ENCODE data around the gene MOCS1.

MOCS1 gene

GRCh38 chr6:39902786-39903465, 31.3 kb downstream of the MOCS1 start:
- DNase-seq (ENCODE audit: low spot score): no peak

DNA sequence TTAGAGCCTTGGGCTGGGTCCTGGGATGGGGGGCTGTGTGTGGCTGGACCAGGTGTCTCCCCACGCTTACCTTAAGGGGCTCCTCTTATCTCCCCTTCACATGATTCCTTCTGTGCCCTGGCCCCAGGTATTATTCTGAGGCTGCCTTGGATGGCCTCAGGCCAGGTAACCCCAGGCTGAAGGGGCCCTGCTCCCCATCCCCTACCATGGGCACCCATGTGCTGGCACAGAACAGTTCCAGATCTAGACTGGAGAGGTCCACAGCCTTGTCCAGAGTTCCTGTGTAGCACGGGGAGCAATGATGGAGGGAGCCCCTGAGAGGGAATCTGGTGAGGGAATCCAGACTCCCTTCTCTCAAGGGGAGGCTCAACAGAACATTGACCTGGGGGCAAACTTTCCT, 32.1 kb downstream of the MOCS1 start:
- DNase-seq (ENCODE audit: low spot score): no peak

- no peak for DNase-seq (ENCODE audit: low spot score)
Observed at GRCh38 chr6:39901670-39902069, 32.6 kb downstream of the MOCS1 start.

- no peak for DNase-seq (ENCODE audit: low spot score)
Observed at GRCh38 chr6:39901116-39901655, 33.1 kb downstream of the MOCS1 start.

DNA sequence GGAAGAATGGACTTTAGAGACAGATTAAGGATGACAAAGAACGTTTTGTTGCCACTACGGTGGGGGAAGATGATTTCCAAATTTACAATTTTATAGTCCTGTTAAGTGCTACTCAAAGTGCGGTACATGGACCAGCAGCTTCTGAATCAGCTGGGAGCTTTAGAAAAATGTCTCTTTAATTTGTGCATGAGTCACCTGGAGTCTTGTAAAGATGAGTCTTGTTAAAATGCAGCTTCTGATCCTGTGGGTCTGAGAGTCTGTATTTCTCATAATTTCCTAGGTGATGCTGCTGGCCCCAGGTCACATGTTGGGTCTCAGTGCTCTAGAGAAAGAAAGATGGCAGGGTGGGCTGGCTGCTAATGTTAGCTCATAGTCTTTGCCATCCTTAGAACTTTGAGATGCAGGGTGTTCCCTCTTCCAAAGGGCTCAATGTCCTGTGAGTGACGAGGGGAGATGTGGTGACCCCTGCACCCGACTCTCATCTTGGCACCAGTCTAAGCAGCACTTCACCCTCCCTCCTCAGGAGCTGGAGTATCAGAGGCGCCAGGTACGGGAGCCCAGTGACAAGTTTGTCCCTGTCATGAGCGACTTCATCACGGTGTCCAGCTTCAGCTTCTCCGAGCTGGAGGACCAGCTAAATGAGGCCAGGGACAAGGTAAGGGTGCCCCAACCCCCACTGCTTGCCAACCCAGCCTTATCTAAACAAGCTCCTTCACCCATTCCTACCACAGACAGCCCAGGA, 34.5 kb downstream of the MOCS1 start:
- DNase-seq (ENCODE audit: low spot score): no peak

DNA sequence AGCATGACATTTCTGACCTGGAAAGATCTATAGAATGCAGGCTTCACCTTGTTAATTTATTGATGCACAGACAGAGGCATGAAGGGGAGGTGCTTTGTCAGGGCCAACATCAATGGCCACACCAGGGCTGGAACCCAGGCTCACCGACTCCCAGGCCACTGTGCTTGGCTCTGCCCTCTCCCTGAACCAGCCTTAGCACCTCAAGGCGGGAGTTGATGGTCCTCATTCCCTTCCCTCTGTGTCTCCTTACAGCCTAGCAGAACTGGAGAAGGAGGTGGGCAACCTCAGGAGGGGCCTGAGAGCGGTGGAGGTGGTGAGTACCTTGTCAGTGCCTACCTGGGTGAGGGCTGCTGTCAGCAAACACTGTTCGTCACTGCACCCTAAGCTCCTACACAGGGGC, 35.6 kb downstream of the MOCS1 start:
- DNase-seq (ENCODE audit: low spot score): no peak

DNA sequence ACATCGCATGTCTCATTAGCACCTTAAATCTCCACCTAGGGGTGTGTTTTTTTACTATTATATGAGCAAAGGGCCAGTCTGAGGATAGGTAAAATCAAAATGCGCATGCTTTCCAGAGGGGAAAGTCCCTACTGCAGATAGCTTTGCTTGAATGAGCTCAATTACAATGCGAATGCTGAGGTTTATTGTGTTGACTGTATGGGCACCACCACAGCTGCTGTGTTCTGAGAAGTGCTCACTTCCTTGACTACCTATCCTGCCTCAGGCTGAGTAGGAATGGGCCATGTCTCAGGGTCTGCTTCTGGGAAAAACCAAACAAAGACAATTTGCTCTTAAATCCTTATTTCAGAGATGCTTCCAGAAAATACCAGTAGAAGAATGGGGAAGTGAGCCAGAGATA, 36.6 kb downstream of the MOCS1 start:
- DNase-seq (ENCODE audit: low spot score): no peak

DNA sequence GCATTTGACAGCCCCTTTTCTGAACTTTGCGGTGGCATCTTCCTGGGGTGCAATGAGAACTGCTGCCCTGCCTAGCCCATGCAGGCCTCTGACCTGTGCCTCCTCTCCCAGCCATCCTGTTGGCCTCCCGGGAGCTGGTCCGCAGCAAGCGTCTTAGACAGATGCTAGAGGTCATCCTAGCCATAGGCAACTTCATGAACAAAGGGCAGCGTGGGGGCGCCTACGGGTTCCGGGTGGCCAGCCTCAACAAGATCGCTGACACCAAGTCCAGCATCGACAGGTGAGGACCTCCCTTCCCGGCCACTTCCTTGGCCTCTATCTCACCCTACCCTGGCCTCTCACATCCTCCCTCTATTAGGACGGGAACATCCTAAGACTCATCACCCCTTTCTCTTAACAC, 37.6 kb downstream of the MOCS1 start:
- no peak for DNase-seq (ENCODE audit: low spot score)

DNA sequence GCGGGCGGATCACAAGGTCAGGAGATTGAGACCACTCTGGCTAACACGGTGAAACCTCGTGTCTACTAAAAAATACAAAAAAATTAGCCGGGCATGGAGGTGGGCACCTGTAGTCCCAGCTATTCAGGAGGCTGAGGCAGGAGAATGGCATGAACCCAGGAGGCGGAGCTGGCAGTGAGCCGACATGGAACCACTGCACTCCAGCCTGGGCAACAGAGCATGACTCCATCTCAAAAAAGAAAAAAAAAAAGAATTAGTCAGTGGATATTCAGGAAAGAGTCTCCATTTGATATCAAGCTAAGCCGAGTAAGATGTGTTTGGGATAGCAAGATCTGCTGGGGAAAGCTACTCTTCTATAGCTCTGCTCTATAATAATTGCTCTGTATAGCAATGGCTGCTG, 41.0 kb downstream of the MOCS1 start:
- DNase-seq (ENCODE audit: low spot score): no peak

- DNase-seq (ENCODE audit: low spot score): no peak
Observed at GRCh38 chr6:39892490-39893129, 41.7 kb downstream of the MOCS1 start.

GRCh38 chr6:39891976-39892375, 42.3 kb downstream of the MOCS1 start:
- DNase-seq (ENCODE audit: low spot score): no peak

DNA sequence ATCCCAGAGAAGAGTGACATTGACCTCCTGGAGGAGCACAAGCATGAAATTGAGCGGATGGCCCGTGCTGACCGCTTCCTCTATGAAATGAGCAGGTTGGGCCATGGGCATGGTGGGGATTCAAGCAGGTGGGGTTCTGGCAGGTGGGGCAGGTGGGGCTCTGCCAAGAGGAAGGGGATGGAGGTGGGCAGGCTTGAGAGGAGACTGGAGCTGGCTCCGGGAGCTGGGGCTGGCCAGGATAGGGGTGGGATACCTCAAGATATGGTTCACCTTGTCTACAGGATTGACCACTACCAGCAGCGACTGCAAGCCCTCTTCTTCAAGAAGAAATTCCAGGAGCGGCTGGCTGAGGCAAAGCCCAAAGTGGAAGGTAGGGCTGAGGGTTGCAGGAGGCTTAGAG, 42.9 kb downstream of the MOCS1 start:
- no peak for DNase-seq (ENCODE audit: low spot score)

DNA sequence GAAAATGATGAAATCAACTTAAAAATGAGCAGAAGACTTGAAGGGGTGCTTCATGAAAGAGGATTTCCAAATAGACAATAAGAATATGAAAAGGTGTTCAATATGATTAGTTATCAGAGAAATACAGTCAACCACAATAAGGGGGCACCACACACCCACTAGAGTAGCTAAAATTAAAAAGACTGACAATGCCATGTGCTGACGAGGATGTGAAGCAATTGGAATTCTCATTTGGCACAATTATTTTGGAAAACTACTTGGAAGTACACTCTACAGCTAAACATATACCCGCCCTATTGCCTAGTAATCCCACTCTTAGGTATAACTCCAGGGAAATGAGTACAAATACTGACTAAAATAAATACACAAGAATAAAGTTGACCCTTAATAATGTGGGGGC, 45.0 kb downstream of the MOCS1 start:
- no peak for DNase-seq (ENCODE audit: low spot score)

GRCh38 chr6:39887692-39888450, 46.4 kb downstream of the MOCS1 start:
- no peak for DNase-seq (ENCODE audit: low spot score)

- DNase-seq (ENCODE audit: low spot score): no peak
Observed at GRCh38 chr6:39886871-39887270, 47.4 kb downstream of the MOCS1 start.

- no peak for DNase-seq (ENCODE audit: low spot score)
Observed at GRCh38 chr6:39885691-39886090, 48.6 kb downstream of the MOCS1 start.

GRCh38 chr6:39884696-39885095, 49.6 kb downstream of the MOCS1 start:
- DNase-seq (ENCODE audit: low spot score): no peak

GRCh38 chr6:39882531-39882899, 51.7 kb downstream of the MOCS1 start:
- DNase-seq (ENCODE audit: low spot score): no peak

DNA sequence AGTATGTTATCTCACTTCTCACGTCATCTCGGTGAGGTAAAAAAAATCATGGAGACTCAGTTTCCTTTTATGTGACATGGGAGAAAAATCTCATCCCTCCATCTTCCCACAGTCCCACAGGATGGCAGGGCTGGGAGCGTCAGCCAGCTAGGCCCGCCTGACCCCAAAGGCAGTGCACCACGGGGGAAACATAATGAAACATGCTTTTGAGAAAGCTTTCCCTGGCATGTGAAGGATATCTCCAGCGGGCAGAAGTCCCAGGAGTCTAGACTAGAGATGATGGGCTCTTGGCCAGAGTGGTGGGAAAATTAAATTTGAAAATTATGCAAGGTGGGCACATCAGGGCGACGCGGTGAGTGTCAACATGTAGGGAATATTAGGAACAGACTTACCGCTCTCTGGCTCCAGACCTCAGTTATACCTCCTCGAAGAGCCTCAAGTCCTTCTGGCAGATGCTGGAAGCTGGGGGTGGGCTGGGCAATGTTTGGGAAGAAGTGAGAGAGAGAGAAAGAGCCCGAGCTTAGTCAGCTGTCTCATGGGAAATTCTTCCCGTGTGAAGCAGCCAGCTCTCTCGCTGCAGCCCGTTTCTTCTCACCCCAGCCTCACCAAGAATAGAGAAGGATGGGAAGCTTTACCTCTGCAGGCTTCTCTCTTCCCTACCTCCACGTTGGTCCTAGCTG, 52.3 kb downstream of the MOCS1 start:
- DNase-seq (ENCODE audit: low spot score): no peak

GRCh38 chr6:39880594-39880993, 53.7 kb downstream of the MOCS1 start:
- DNase-seq (ENCODE audit: low spot score): no peak

GRCh38 chr6:39879535-39879934, 54.7 kb downstream of the MOCS1 start:
- DNase-seq (ENCODE audit: low spot score): no peak

DNA sequence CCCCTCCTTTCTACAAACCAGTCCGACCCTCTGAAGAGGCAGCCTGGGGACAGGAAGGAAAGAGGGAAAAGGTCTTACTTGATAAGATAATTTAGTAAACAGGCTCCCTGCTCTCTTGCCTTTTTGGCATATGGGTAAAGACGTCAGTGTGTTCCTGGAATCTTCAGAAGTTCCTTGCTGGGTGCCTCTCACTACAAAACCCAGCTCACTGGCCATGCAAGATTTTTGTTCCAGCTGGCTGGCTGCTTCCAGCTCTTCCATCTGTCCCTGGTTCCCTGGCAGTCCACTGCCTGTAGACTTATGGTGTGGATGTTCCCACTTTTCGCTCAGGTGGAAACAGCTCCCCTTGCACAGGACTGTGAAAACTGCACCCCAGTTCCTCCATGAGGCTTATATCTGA, 57.4 kb downstream of the MOCS1 start:
- no peak for DNase-seq (ENCODE audit: low spot score)

Measured in CD4-positive, alpha-beta T cell treated with Interleukin-15 for 4 hours (primary cell).